ENCODE measurements around the gene FBXL12.
"Not testable (repeated sequence)": the region's sequence is repeated elsewhere in the genome, so short reads cannot be mapped to it uniquely, and the experiment has no call there.

The FBXL12 gene

GRCh38 chr19:9838324-9838723 lies 19.4 kb upstream of the FBXL12 start:
- DNase-seq (ENCODE audit: low read depth), result no peak

- DNase-seq (ENCODE audit: low read depth), result no peak
Measured at GRCh38 chr19:9836021-9836420, 17.1 kb upstream of the FBXL12 start.

DNA sequence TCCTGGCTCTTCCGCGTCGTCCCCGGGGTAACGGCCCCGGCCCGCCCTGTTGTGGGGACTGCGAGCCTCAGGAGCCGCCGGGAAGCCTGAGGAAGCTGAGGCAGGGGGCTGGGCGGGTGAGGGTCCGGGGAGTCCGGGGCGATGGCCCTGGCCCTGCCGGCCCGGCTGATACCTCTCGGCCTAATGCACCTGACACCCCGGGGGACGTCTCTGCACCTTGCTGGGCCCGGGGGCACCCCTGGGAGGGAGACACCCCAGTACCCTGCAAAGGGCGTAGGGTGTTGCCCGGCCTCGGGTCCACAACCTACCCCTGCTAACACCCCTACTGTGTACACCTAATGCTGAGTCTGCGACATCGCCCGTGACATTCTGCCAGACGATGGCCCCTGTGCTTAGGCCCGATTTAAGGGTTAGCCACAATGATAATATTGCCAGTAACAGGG lies 16.6 kb upstream of the FBXL12 start:
- no peak for DNase-seq (ENCODE audit: low read depth)

DNA sequence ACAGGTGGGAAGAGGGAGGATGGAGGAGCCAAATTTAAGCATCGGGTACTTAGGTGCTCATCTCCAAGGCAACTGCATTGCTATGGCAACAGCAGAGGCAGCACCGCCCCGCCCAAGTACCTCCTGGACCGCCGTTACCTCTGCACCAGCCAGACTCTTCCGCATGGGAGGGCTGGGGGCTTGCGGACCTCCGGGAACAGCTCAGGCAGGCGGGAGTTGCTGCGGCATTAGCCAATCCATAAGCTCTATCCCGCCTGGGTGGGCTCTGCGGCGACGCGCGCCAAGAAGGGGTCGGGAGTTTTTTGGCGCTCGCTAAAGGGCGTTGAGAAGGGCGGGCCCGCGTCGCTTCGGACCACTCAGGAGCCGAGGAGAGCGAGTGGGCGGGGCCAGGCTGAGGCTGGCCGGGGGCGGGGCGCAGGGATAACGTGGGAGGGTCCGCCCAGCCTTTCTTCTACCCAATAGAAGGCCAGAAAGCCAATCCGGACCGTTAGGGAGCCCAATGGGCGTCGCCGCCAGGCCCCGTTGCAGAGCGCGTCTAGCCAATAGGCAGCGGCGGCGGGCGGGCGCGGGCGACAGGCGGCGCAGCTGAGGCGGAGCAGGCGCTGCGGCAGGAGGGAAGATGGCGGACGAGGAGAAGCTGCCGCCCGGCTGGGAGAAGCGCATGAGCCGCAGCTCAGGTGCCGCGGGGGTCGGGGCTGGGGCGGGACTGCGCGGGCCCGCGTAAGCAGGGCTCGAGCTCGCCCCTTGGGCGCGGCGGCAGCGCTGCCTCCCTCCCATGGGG lies 16.0 kb upstream of the FBXL12 start, which contains the start of gene PIN1:
TSS of gene PIN1 (plus strand) at position 593 of the 781 bp plus-strand sequence. CDS start at position 620, 27 bp downstream.
- DNase-seq (ENCODE audit: low read depth), result peak; percentile 92

DNA sequence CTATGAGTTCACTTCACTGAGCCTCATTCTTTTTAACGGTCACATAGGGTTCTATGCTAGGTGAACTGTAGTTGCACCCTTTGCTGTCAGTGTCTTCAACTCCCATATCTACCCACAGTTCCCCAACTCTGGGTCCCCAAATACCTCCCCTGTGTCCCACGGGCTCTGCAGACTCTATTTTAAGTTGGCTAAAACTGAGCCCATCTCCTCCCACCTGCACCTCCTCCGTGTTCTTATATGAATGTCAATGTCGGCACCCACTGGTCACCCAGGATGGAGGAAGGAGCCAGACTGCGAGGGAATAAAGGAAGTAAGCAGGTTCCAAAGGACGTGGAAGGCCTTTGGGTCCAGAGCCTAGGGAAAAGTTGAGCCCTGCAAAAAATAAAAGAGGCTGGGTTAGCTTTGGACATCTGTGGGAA lies 15.4 kb upstream of the FBXL12 start:
- DNase-seq (ENCODE audit: low read depth), result no peak

DNA sequence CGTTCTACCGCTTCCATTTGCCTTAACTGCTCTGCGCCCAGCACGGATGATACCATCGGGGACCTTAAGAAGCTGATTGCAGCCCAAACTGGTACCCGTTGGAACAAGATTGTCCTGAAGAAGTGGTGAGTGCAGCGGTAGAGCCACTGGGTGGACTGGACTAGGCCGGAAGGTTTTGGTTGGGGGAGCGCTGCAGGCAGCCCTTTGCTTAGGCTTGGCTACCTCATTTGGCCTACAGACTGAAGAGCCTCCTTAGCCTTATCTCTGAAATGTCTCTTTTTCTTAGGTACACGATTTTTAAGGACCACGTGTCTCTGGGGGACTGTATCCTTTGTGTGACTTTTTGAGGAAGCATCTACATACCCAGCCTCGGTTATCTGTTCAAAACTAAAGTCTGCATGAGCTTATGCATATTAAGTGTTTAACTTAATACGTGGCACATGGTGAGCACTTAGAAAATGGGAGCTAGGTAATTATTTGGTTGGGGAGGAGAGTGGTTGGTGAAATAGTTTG lies 9.7 kb upstream of the FBXL12 start:
- DNase-seq (ENCODE audit: low read depth), result no peak

GRCh38 chr19:9827289-9828238 lies 8.7 kb upstream of the FBXL12 start, which contains the start of gene UBL5:
UBL5 (plus strand) TSS chr19:9827918; CDS start chr19:9828338, 420 bp downstream.
- DNase-seq (ENCODE audit: low read depth), result peak; percentile 61

DNA sequence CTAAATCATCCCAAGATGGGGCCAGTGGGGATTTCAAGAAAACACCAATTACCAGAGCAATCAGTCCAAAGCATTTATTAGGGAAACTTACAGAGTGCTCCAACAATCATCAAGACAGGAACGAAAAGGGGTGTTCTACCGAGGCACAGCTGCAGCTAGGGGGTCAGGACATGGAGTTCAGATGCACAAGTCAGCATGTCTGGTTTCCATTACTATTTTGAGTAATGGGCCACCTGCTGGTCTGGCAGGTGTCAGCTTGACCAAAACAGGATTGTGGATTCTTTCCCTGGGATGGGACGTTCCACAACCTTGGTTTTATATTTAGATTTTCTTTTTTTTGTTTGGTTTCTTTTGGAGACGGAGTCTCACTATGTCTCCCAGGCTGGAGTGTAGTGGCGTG lies 4.9 kb upstream of the FBXL12 start:
- DNase-seq (ENCODE audit: low read depth), result no peak

- not testable (repeated sequence) for DNase-seq (ENCODE audit: low read depth)
Measured at GRCh38 chr19:9820034-9820433, 1.2 kb upstream of the FBXL12 start.

- no peak for DNase-seq (ENCODE audit: low read depth)
Measured at GRCh38 chr19:9819596-9819909, 674 bp upstream of the FBXL12 start.

DNA sequence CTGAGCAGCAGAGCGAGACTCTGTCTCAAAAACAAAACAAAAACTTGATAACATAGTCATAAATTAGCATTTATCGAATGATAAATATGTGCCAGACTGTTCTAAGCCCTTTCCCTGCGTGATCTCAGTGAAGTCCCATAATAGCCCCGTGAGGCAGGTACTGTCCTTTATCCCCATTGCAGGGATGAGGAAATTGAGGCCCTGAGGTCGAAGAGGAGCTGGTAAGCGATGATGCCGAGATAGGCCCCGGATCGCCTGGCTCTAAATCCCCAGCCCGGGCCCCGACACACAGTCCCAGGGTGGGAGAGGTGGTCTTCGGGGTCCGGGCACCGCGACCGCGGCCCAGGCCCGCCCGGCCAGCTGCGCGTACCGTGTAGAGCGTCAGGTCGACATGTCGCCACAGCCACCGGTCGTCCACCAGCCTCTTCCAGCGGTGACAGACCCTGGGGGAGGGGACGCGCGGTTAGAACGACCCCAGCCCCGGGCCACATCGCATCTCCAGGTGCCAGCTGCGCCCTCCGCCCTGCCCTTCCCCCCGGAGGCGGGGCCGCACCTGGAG lies 625 bp downstream of the FBXL12 start:
- no peak for DNase-seq (ENCODE audit: low read depth)

GRCh38 chr19:9811139-9811538 lies 7.7 kb downstream of the FBXL12 start:
- no peak for DNase-seq (ENCODE audit: low read depth)

GRCh38 chr19:9808855-9809824 lies 9.7 kb downstream of the FBXL12 start:
- DNase-seq (ENCODE audit: low read depth), result no peak

GRCh38 chr19:9806803-9807202 lies 12.1 kb downstream of the FBXL12 start:
- no peak for DNase-seq (ENCODE audit: low read depth)

- DNase-seq (ENCODE audit: low read depth), result no peak
Measured at GRCh38 chr19:9801976-9802375, 16.9 kb downstream of the FBXL12 start.

DNA sequence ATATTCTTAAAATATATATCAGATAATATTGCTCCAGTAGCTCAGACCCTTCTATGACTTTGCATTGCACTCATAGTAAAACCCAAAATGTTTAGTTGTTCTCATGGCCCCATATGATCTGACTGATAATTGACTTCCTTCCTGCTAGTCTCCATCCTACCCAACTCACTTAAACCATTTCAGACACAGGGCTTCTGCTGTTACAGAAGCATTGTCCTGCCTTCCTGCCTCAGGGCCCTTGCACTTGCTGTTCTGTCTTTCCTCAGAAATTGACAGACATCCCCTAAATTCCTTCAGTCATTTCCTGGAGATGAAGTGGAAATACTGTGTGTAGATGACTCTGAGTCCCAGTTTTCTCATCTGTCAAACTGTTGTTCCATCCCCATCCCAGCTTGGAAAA lies 19.7 kb downstream of the FBXL12 start:
- DNase-seq (ENCODE audit: low read depth), result no peak

DNA sequence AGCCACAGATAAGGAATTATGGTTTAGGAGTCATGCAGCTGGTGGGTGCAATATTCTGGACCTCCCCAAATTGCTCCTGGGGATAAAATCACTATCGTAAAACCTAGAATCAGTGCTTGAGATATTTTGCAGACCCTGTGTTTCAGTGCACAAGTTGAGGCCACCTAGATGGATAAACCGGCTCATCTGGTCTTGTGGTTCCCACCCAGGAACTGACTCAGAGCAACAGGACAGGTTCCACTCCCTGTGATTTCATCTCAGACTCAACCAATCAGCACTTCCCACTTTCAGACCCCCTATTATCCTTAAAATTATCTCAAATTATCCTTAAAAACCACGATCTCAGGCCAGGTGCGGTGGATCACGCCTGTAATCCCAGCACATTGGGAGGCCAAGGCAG lies 21.0 kb downstream of the FBXL12 start:
- DNase-seq (ENCODE audit: low read depth), result no peak

- peak; percentile 83 for DNase-seq (ENCODE audit: low read depth)
Measured at GRCh38 chr19:9796113-9796773, 22.6 kb downstream of the FBXL12 start.

GRCh38 chr19:9793071-9793591 lies 25.7 kb downstream of the FBXL12 start:
- no peak for DNase-seq (ENCODE audit: low read depth)

Data from HS-5 (cell line).